Activated CD8-positive, alpha-beta memory T cell treated with anti-CD3 and anti-CD28 coated beads for 4 hours (primary cell): Measurements from ENCODE around the gene MFSD6.

Experiments used
- DNase-seq, 2 donors: peaks; one replicate each; pipeline ENCODE4 v3.0.0-alpha.2; 2020; ENCODE audit warnings: low read depth in 2 of 2

The MFSD6 gene

GRCh38 chr2:190532581-190532980 is 124.4 kb downstream of the MFSD6 start:
- no peak for DNase-seq

GRCh38 chr2:190533175-190533967 is 125.2 kb downstream of the MFSD6 start:
- no peak for DNase-seq

GRCh38 chr2:190533968-190534309 is 125.8 kb downstream of the MFSD6 start:
- DNase-seq = no peak

- peak; percentile 56 to 69 for DNase-seq
Observed at GRCh38 chr2:190534310-190535120, 126.4 kb downstream of the MFSD6 start, which contains the start of gene NEMP2. Gene NEMP2, minus strand, starts transcription at chr2:190534722. Its CDS starts 67 bp downstream, at chr2:190534655.

- DNase-seq = no peak
Observed at GRCh38 chr2:190535121-190535439, 126.9 kb downstream of the MFSD6 start.

GRCh38 chr2:190535586-190535985 is 127.4 kb downstream of the MFSD6 start:
- no peak for DNase-seq

GRCh38 chr2:190537765-190538164 is 129.6 kb downstream of the MFSD6 start:
- DNase-seq = no peak

- no peak for DNase-seq
Observed at GRCh38 chr2:190538201-190538600, 130.0 kb downstream of the MFSD6 start.

- no peak for DNase-seq
Observed at GRCh38 chr2:190540048-190540447, 131.9 kb downstream of the MFSD6 start.

GRCh38 chr2:190545093-190545492 is 136.9 kb downstream of the MFSD6 start:
- DNase-seq = no peak

GRCh38 chr2:190545555-190546385 is 137.6 kb downstream of the MFSD6 start:
- no peak for DNase-seq

- no peak for DNase-seq
Observed at GRCh38 chr2:190546734-190547133, 138.6 kb downstream of the MFSD6 start.

GRCh38 chr2:190547886-190548285 is 139.7 kb downstream of the MFSD6 start:
- DNase-seq = no peak

- DNase-seq = no peak
Observed at GRCh38 chr2:190550137-190550536, 142.0 kb downstream of the MFSD6 start.
